ENCODE measurements around the gene TXNDC5.

TXNDC5 gene

GRCh38 chr6:7909323-7910276 lies 988 bp downstream of the TXNDC5 start:
- TF ChIP-seq CTCF (IDR thresholded peaks at IDR 0.05; ENCODE audit: low read depth, low read length) = no peak; the same call in 1 of the 2 replicates
- no peak for DNase-seq (ENCODE audit: extremely low read depth, low read depth)

- DNase-seq (ENCODE audit: extremely low read depth, low read depth) = no peak
- TF ChIP-seq CTCF (IDR thresholded peaks at IDR 0.05; ENCODE audit: low read depth, low read length) = no peak
Measured at GRCh38 chr6:7907159-7907558, 3.4 kb downstream of the TXNDC5 start.

GRCh38 chr6:7906741-7907140 lies 3.8 kb downstream of the TXNDC5 start:
- no peak for DNase-seq (ENCODE audit: extremely low read depth, low read depth)
- TF ChIP-seq CTCF (IDR thresholded peaks at IDR 0.05; ENCODE audit: low read depth, low read length) = no peak

- no peak for TF ChIP-seq CTCF (IDR thresholded peaks at IDR 0.05; ENCODE audit: low read depth, low read length)
- DNase-seq (ENCODE audit: extremely low read depth, low read depth) = no peak
Measured at GRCh38 chr6:7905416-7905815, 5.2 kb downstream of the TXNDC5 start.

- DNase-seq (ENCODE audit: extremely low read depth, low read depth) = no peak
- TF ChIP-seq CTCF (IDR thresholded peaks at IDR 0.05; ENCODE audit: low read depth, low read length) = no peak
Measured at GRCh38 chr6:7904654-7905319, 5.8 kb downstream of the TXNDC5 start.

GRCh38 chr6:7903673-7904072 lies 6.9 kb downstream of the TXNDC5 start:
- no peak for TF ChIP-seq CTCF (IDR thresholded peaks at IDR 0.05; ENCODE audit: low read depth, low read length)
- no peak for DNase-seq (ENCODE audit: extremely low read depth, low read depth)

GRCh38 chr6:7902867-7903266 lies 7.7 kb downstream of the TXNDC5 start:
- no peak for DNase-seq (ENCODE audit: extremely low read depth, low read depth)
- TF ChIP-seq CTCF (IDR thresholded peaks at IDR 0.05; ENCODE audit: low read depth, low read length) = no peak

Data from AG09319 (cell line).